ENCODE measurements around the gene SMIM15.

SMIM15 gene

DNA sequence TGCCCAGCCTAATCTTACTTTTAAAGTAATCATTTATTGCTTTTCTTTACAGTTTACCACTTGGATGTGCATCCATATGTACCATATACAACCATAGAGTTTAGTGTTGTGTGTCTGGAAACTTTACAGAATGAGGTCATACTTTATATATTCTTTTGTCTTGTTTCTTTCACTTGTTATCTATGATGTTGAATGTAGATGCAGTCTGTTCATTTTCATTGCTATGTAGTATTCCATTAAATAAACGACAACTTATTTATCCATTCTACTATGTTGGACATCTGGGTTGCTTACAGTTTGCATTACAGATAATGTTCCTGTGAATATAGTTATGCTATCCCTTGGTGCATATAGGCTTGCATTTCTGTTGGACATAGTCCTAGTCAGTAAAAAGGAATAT lies 21.3 kb upstream of the SMIM15 start:
- peaks cover 0 to 10% (median 2%) of the 10 kb centered on the region in 5 donors for H3K4me1 ChIP-seq (ENCODE audit: control insufficient read depth in 5 of 5, insufficient read depth in 5 of 5, low read length in 5 of 5)
- H3K27ac ChIP-seq (ENCODE audit: low read depth, low read length) = no peak overlapping the region
- H3K9ac ChIP-seq (ENCODE audit: low read length in 5 of 5) = no peak overlapping the region
- H3K27me3 ChIP-seq (ENCODE audit: control insufficient read depth in 5 of 5, insufficient read depth in 4 of 5, low read length in 5 of 5) = no peaks in the 10 kb centered on the region
- H3K4me3 ChIP-seq (ENCODE audit: low read depth in 1 of 5, low read length in 5 of 5) = no peak overlapping the region
- H3K9me3 ChIP-seq (ENCODE audit: control insufficient read depth in 5 of 5, low read length in 5 of 5) = no peaks in the 10 kb centered on the region
- no peaks in the 10 kb centered on the region for H3K36me3 ChIP-seq (ENCODE audit: control insufficient read depth in 5 of 5, insufficient read depth in 5 of 5, low read length in 5 of 5)

- Histone ChIP-seq H3K9ac (ENCODE audit: low read length in 5 of 5) (no peak overlapping the region), H3K4me1 (ENCODE audit: control insufficient read depth in 5 of 5, insufficient read depth in 5 of 5, low read length in 5 of 5) (peaks cover 0 to 10% (median 2%) of the 10 kb centered on the region in 5 donors), H3K27ac (ENCODE audit: low read depth, low read length) (no peak overlapping the region), H3K9me3 (ENCODE audit: control insufficient read depth in 5 of 5, low read length in 5 of 5) (no peaks in the 10 kb centered on the region), H3K27me3 (ENCODE audit: control insufficient read depth in 5 of 5, insufficient read depth in 4 of 5, low read length in 5 of 5) (no peaks in the 10 kb centered on the region), H3K36me3 (ENCODE audit: control insufficient read depth in 5 of 5, insufficient read depth in 5 of 5, low read length in 5 of 5) (no peaks in the 10 kb centered on the region), H3K4me3 (ENCODE audit: low read depth in 1 of 5, low read length in 5 of 5) (no peak overlapping the region)
Measured at GRCh38 chr5:61182449-61182848, 20.2 kb upstream of the SMIM15 start.

DNA sequence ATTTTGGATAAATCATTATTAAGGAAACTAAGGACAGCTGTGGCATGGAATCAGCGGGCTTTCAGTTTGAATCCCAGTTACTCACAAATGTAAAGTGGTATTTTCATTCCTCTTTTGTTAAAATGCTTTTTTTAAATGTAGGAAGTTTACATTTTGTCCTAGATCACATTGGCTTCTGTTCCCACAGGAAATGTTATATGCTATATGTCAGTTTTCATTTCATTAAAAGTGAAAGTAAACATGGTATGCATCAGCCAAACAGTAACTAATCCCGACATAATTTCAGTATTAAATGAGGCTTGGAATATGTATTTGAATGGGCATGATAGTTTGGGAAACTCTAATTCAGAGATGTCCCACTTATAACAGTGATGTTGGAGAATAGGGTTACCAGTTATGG lies 18.6 kb upstream of the SMIM15 start:
- no peaks in the 10 kb centered on the region for H3K36me3 ChIP-seq (ENCODE audit: control insufficient read depth in 5 of 5, insufficient read depth in 5 of 5, low read length in 5 of 5)
- H3K4me3 ChIP-seq (ENCODE audit: low read depth in 1 of 5, low read length in 5 of 5) = peak overlapping the region in 4 of 5 donors; percentile 17 to 51 (median 46)
- H3K27ac ChIP-seq (ENCODE audit: low read depth, low read length) = no peak overlapping the region
- H3K27me3 ChIP-seq (ENCODE audit: control insufficient read depth in 5 of 5, insufficient read depth in 4 of 5, low read length in 5 of 5) = no peaks in the 10 kb centered on the region
- H3K9ac ChIP-seq (ENCODE audit: low read length in 5 of 5) = peak overlapping the region in 1 of 5 donors; percentile 51
- no peaks in the 10 kb centered on the region for H3K9me3 ChIP-seq (ENCODE audit: control insufficient read depth in 5 of 5, low read length in 5 of 5)
- peaks cover 0 to 10% (median 2%) of the 10 kb centered on the region in 5 donors for H3K4me1 ChIP-seq (ENCODE audit: control insufficient read depth in 5 of 5, insufficient read depth in 5 of 5, low read length in 5 of 5)

DNA sequence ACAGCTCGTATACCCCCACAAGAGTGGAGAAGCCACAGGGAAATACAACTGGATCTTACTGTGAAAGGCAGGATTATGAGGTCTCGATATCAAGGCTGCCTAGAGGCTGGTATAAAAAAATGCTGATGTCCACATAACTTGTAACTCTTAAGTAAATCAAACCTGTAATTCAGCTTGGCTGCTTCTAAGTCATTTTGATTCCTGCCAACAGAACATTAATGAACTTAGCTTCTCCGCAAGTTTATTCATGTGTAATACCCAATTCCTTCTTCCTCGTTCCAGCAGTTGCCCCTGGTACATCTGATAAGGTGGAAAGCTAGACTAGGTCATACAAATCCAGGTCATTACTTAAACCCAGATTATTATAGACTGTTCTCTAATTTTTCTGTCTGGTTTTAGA lies 16.4 kb upstream of the SMIM15 start:
- Histone ChIP-seq H3K27me3 (ENCODE audit: control insufficient read depth in 5 of 5, insufficient read depth in 4 of 5, low read length in 5 of 5) (no peaks in the 10 kb centered on the region), H3K27ac (ENCODE audit: low read depth, low read length) (no peak overlapping the region), H3K4me3 (ENCODE audit: low read depth in 1 of 5, low read length in 5 of 5) (no peak overlapping the region), H3K36me3 (ENCODE audit: control insufficient read depth in 5 of 5, insufficient read depth in 5 of 5, low read length in 5 of 5) (no peaks in the 10 kb centered on the region), H3K9ac (ENCODE audit: low read length in 5 of 5) (no peak overlapping the region), H3K4me1 (ENCODE audit: control insufficient read depth in 5 of 5, insufficient read depth in 5 of 5, low read length in 5 of 5) (peaks cover 0 to 7% (median 0%) of the 10 kb centered on the region in 5 donors), H3K9me3 (ENCODE audit: control insufficient read depth in 5 of 5, low read length in 5 of 5) (no peaks in the 10 kb centered on the region)

DNA sequence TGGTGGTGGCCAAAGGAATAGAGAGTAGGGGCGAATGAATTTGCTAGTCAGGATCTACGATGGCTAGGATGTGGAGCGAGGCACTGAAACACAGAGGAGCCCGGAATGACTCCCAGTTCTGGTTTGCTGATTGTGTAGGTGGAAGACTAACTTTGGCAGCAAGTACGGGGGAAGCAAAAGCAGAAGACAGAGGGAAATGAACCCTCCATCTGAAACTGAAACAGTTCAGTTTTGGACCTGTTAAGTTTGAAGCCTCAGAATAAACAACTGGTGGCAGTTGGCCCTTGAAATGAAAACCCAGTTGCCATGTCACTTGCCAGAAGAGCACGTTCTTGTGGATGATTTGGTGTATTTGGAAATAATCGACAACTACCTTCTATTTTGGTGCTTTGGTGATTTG lies 15.4 kb upstream of the SMIM15 start:
- Histone ChIP-seq H3K9ac (ENCODE audit: low read length in 5 of 5) (no peak overlapping the region), H3K36me3 (ENCODE audit: control insufficient read depth in 5 of 5, insufficient read depth in 5 of 5, low read length in 5 of 5) (no peaks in the 10 kb centered on the region), H3K27ac (ENCODE audit: low read depth, low read length) (no peak overlapping the region), H3K4me1 (ENCODE audit: control insufficient read depth in 5 of 5, insufficient read depth in 5 of 5, low read length in 5 of 5) (peaks cover 0 to 7% (median 0%) of the 10 kb centered on the region in 5 donors), H3K27me3 (ENCODE audit: control insufficient read depth in 5 of 5, insufficient read depth in 4 of 5, low read length in 5 of 5) (no peaks in the 10 kb centered on the region), H3K4me3 (ENCODE audit: low read depth in 1 of 5, low read length in 5 of 5) (no peak overlapping the region), H3K9me3 (ENCODE audit: control insufficient read depth in 5 of 5, low read length in 5 of 5) (no peaks in the 10 kb centered on the region)

DNA sequence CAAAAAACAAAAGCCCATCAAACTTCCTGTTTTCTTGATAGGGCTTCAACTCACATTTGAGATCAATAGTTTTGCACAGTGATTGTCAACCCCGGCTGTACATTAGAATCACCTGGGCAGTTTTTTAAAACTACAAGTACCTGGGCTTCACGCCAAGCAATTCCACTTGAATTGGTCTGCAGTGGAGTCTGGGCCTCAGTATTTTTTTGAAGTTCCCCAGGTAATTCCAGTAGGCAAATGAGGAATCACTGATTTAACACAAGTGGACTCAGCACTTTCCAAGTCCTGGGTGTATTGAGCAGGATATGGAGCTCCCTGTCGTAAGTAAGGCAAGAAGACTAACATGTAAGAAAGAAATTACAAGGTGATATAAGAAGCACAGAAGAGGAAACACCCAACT lies 14.8 kb upstream of the SMIM15 start:
- Histone ChIP-seq H3K27me3 (ENCODE audit: control insufficient read depth in 5 of 5, insufficient read depth in 4 of 5, low read length in 5 of 5) (no peaks in the 10 kb centered on the region), H3K36me3 (ENCODE audit: control insufficient read depth in 5 of 5, insufficient read depth in 5 of 5, low read length in 5 of 5) (no peaks in the 10 kb centered on the region), H3K9me3 (ENCODE audit: control insufficient read depth in 5 of 5, low read length in 5 of 5) (no peaks in the 10 kb centered on the region), H3K4me1 (ENCODE audit: control insufficient read depth in 5 of 5, insufficient read depth in 5 of 5, low read length in 5 of 5) (peaks cover 0 to 7% (median 0%) of the 10 kb centered on the region in 5 donors), H3K4me3 (ENCODE audit: low read depth in 1 of 5, low read length in 5 of 5) (no peak overlapping the region), H3K9ac (ENCODE audit: low read length in 5 of 5) (no peak overlapping the region), H3K27ac (ENCODE audit: low read depth, low read length) (no peak overlapping the region)

DNA sequence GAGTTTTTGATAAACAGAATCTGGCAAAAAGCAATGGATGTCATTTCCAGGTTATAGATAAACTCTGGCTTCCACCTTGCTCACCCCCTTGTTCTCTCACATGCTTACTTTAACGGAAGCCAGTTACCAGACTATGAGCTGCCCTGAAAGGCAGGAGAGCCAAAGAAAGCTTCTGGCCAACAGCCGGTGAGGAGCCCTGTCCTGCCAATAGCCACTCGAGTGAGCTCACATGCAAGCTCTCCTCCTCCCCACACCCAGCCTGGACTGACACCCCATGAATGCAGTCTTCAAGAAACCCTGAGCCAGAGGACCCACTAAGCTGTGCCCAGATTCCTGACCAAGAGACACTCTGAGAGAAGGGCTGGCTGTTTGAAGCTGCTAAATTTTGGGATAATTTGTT lies 14.4 kb upstream of the SMIM15 start:
- Histone ChIP-seq H3K9me3 (ENCODE audit: control insufficient read depth in 5 of 5, low read length in 5 of 5) (no peaks in the 10 kb centered on the region), H3K4me1 (ENCODE audit: control insufficient read depth in 5 of 5, insufficient read depth in 5 of 5, low read length in 5 of 5) (peaks cover 0 to 6% (median 0%) of the 10 kb centered on the region in 5 donors)

DNA sequence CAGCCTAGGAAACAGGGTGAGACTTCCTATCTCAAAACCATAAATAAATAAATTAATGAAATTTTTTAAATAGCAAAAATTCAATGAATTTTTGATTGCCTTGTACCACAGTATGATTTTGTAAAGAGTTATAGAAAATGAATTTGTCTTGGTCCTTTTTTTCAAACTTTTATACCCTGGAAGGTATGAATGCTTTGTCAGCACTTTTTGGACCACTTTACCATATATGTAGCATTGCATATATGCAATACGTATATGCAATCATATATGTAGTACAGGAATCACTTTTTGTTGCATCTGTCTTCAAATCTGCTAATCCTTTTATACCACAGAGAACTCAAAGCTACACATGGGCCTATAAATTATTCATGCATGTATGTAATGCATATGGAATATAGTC lies 9.2 kb upstream of the SMIM15 start:
- no peaks in the 10 kb centered on the region for H3K36me3 ChIP-seq (ENCODE audit: control insufficient read depth in 5 of 5, insufficient read depth in 5 of 5, low read length in 5 of 5)
- H3K27me3 ChIP-seq (ENCODE audit: control insufficient read depth in 5 of 5, insufficient read depth in 4 of 5, low read length in 5 of 5) = no peaks in the 10 kb centered on the region
- H3K27ac ChIP-seq (ENCODE audit: low read depth, low read length) = no peak overlapping the region
- H3K9me3 ChIP-seq (ENCODE audit: control insufficient read depth in 5 of 5, low read length in 5 of 5) = no peaks in the 10 kb centered on the region
- no peaks in the 10 kb centered on the region for H3K4me1 ChIP-seq (ENCODE audit: control insufficient read depth in 5 of 5, insufficient read depth in 5 of 5, low read length in 5 of 5)
- no peak overlapping the region for H3K4me3 ChIP-seq (ENCODE audit: low read depth in 1 of 5, low read length in 5 of 5)
- no peak overlapping the region for H3K9ac ChIP-seq (ENCODE audit: low read length in 5 of 5)

More for the DNA sequence above, 14.4 kb upstream of the SMIM15 start:
- H3K4me3 ChIP-seq (ENCODE audit: low read depth in 1 of 5, low read length in 5 of 5) = no peak overlapping the region
- H3K9ac ChIP-seq (ENCODE audit: low read length in 5 of 5) = no peak overlapping the region
- no peak overlapping the region for H3K27ac ChIP-seq (ENCODE audit: low read depth, low read length)
- H3K36me3 ChIP-seq (ENCODE audit: control insufficient read depth in 5 of 5, insufficient read depth in 5 of 5, low read length in 5 of 5) = no peaks in the 10 kb centered on the region
- H3K27me3 ChIP-seq (ENCODE audit: control insufficient read depth in 5 of 5, insufficient read depth in 4 of 5, low read length in 5 of 5) = no peaks in the 10 kb centered on the region

- no peak overlapping the region for H3K9ac ChIP-seq (ENCODE audit: low read length in 5 of 5)
- H3K9me3 ChIP-seq (ENCODE audit: control insufficient read depth in 5 of 5, low read length in 5 of 5) = no peaks in the 10 kb centered on the region
- no peaks in the 10 kb centered on the region for H3K4me1 ChIP-seq (ENCODE audit: control insufficient read depth in 5 of 5, insufficient read depth in 5 of 5, low read length in 5 of 5)
- no peak overlapping the region for H3K4me3 ChIP-seq (ENCODE audit: low read depth in 1 of 5, low read length in 5 of 5)
- H3K27me3 ChIP-seq (ENCODE audit: control insufficient read depth in 5 of 5, insufficient read depth in 4 of 5, low read length in 5 of 5) = no peaks in the 10 kb centered on the region
- H3K36me3 ChIP-seq (ENCODE audit: control insufficient read depth in 5 of 5, insufficient read depth in 5 of 5, low read length in 5 of 5) = no peaks in the 10 kb centered on the region
- no peak overlapping the region for H3K27ac ChIP-seq (ENCODE audit: low read depth, low read length)
Measured at GRCh38 chr5:61168951-61169350, 6.7 kb upstream of the SMIM15 start.

DNA sequence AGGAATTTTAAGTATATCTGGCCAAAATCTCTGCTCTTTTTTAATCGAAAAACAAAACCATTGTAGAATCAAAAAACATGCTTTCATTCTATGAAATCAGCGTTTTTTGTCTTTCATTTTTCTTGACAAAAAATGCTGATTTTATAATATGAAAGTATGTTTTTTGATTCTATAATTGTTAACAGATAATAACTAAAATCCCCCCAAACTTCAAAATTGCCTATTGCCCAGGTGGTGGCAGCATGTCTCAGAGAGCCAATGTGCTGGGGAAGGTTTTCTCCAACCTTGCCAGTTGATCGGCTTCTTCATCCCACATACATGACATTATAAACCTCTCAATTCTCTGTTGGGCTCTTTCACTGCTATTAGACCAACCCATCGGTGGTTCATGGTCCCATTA lies 5.1 kb upstream of the SMIM15 start:
- H3K36me3 ChIP-seq (ENCODE audit: control insufficient read depth in 5 of 5, insufficient read depth in 5 of 5, low read length in 5 of 5) = no peaks in the 10 kb centered on the region
- no peaks in the 10 kb centered on the region for H3K27me3 ChIP-seq (ENCODE audit: control insufficient read depth in 5 of 5, insufficient read depth in 4 of 5, low read length in 5 of 5)
- peaks cover 0 to 11% (median 8%) of the 10 kb centered on the region in 5 donors for H3K4me1 ChIP-seq (ENCODE audit: control insufficient read depth in 5 of 5, insufficient read depth in 5 of 5, low read length in 5 of 5)
- no peak overlapping the region for H3K4me3 ChIP-seq (ENCODE audit: low read depth in 1 of 5, low read length in 5 of 5)
- H3K27ac ChIP-seq (ENCODE audit: low read depth, low read length) = no peak overlapping the region
- H3K9ac ChIP-seq (ENCODE audit: low read length in 5 of 5) = no peak overlapping the region
- no peaks in the 10 kb centered on the region for H3K9me3 ChIP-seq (ENCODE audit: control insufficient read depth in 5 of 5, low read length in 5 of 5)

DNA sequence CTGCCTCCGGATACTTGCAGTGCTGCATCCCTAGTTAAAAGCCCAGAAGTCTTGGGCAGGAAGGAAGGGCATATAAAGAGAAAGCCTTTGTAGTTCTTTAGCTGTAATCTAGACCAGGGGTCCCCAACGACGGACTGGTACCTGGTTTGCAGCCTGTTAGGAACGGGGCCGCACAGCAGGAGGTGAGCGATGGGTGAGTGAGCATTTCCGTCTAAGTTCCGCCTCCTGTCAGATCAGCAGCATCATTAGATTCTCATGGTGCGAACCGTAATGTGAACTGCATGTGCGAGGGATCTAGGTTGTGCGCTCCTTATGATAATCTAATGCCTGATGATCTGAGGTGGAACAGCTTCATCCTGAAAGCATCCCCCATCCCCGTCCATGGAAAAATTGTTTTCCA lies 1.6 kb upstream of the SMIM15 start:
- H3K4me3 ChIP-seq (ENCODE audit: low read depth in 1 of 5, low read length in 5 of 5) = no peak overlapping the region
- H3K36me3 ChIP-seq (ENCODE audit: control insufficient read depth in 5 of 5, insufficient read depth in 5 of 5, low read length in 5 of 5) = peaks cover 0 to 6% (median 4%) of the 10 kb centered on the region in 5 donors
- peaks cover 0 to 34% (median 26%) of the 10 kb centered on the region in 5 donors for H3K4me1 ChIP-seq (ENCODE audit: control insufficient read depth in 5 of 5, insufficient read depth in 5 of 5, low read length in 5 of 5)
- no peaks in the 10 kb centered on the region for H3K9me3 ChIP-seq (ENCODE audit: control insufficient read depth in 5 of 5, low read length in 5 of 5)
- no peaks in the 10 kb centered on the region for H3K27me3 ChIP-seq (ENCODE audit: control insufficient read depth in 5 of 5, insufficient read depth in 4 of 5, low read length in 5 of 5)
- H3K9ac ChIP-seq (ENCODE audit: low read length in 5 of 5) = no peak overlapping the region
- H3K27ac ChIP-seq (ENCODE audit: low read depth, low read length) = no peak overlapping the region

All from subcutaneous abdominal adipose tissue (tissue), 5 donors.